Urinary bladder (tissue), 4 donors: ENCODE data around the gene IRF5. TPM values are rescaled to one million over a fixed set of nuclear protein-coding genes. Genes with fewer than 3 reads are reported as not detected.
A peak's percentile ranks its signal among the peaks of the same experiment; 100 is the strongest.

ENCODE experiments used
- DNase-seq: peaks from one replicate; pipeline ENCODE4 v3.0.0-alpha.2; 2015; ENCODE audit errors: extremely low spot score
- H3K27ac ChIP-seq: one replicate; pipeline ENCODE4 v1.5.1; 2013; ENCODE audit warnings: low read depth, mild to moderate bottlenecking, moderate library complexity
- H3K36me3 ChIP-seq: one replicate; pipeline ENCODE4 v1.6.1; 2013; ENCODE audit warnings: mild to moderate bottlenecking, moderate library complexity; ENCODE audit not compliant: insufficient read depth
- H3K4me1 ChIP-seq: one replicate; pipeline ENCODE4 v1.6.1; 2013; ENCODE audit warnings: mild to moderate bottlenecking, moderate library complexity; ENCODE audit not compliant: insufficient read depth
- H3K4me3 ChIP-seq: one replicate; pipeline ENCODE4 v1.5.1; 2013; ENCODE audit warnings: low read depth, low read length
- WGBS: extraction: QIAGEN DNeasy Blood & Tissue Kit; methylation state at CpG from one replicate; pipeline ENCODE4 v1.1.7; 2013; 5-methylcytosine and 5-hydroxymethylcytosine counted together
- polyA plus RNA-seq: library from polyadenylated mRNA; stranded (reverse); fragments of 200-250 nt; gene quantifications from one replicate; pipeline ENCODE4 v1.2.3, GENCODE V29; 2013
- total RNA-seq: library from RNA; depleted of rRNA; stranded (reverse); fragments of >200 nt; gene quantifications from one replicate; pipeline ENCODE4 v1.2.3, GENCODE V29; 2014
- donor health status: healthy with polysubstance abuse.
- donor health status: healthy.

Gene IRF5
- total and polyA plus RNA-seq, 2 donors, result 5.0 to 5.3 TPM

DNA sequence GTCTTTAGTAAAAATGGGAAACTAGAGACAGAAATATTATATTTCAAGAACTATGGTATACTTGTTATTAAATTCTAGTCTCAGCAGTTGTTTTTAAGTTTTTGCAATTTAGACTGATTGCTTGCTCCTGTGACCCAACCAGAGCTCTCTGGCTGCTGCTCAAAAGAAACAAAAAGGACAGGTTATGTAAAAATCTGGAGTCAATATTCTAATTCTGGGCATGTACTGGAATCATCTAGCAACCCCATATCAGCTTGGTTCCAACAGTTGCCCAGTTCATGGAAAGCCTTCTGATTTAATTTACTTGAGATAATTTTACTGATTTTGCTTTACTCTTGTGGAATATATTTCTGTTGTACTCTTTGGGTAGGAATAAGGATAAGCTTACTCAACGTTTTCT lies 37.5 kb upstream of the IRF5 start:
- Histone ChIP-seq H3K36me3 (no peaks in the 10 kb centered on the region), H3K27ac (no peak overlapping the region), H3K4me1 (no peaks in the 10 kb centered on the region), H3K4me3 (no peak overlapping the region)
- DNase-seq, result no peak
- 73% methylated on average over 1 of the region's 1 CpG for WGBS

DNA sequence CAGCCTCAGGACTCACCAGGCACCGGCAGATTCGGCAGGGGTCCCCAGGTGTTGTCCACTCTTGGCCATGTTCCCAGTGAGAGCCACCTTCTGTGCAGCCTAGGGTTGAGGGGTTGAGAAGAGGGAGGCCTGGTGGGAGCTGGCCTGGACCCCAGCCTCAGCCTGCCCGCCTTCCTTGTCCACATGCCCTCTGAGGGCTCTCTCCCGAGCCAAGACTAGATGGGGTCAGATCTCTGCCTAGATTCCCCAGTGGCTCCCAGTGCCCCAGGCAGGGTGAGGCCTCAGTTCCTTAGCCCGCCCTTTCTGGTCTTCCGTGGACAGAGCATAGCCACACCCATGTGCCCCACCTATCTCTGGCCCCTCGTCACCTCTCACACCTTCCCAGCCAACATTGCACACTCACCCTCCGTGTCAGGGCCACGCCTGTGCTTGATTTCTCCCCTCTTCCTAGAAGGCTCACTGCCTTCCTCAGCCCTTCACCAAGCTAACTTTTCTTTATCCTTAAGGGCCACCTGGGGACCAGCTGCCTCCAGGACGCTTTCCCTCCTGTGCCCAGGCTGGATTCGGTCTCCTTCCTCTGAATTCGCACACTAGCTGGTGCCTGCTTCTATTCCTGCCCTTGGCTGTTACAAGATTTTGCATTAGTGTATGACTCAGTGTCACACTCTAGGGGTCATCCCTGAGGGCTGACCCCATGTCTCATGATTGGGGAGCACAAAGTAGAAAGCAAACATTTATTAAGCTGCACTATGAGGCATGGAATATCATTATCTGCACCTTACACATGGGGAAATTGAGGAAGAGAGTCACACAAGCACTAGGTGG lies 34.8 kb upstream of the IRF5 start:
- no peak overlapping the region for H3K4me3 ChIP-seq
- H3K36me3 ChIP-seq, result no peaks in the 10 kb centered on the region
- no peaks in the 10 kb centered on the region for H3K4me1 ChIP-seq
- no peak for DNase-seq
- 86% methylated on average over 12 of the region's 12 CpGs for WGBS
- no peak overlapping the region for H3K27ac ChIP-seq

DNA sequence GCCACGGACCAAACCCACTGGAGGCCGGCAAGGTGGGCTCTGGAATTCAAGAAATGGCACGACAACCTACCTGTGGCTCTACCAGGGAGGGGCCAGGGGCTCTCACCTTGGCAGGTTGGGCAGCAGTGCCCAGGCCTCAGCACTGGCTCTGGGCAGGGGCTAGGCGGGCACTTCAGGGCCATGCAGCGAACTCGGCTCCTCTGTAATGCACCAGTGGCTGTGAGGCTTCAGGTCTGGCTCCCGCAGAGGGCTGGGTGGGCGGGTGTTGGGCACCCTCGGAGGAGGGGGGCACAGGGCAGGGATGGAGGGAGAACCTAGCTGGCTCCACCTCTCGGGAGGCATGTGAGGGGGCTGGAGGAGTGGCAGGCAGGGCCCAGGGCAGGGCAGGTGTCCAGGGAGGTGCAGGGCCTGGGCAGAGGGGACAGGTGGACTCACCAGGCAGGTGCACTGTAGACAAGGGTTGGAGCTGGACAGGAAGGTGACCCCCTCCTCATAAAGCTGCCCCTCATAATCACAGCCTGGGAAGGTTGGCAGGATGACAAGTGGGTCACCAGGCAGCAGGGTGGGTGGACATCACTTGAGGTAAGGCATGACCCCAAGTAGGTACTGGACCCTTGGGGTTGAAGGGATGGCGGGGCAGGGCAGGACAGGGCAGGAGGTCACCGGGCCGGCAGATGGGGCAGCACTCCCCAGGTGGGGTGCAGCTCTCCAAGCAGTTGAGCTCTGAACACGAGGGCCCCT lies 33.9 kb upstream of the IRF5 start:
- no peak overlapping the region for H3K4me3 ChIP-seq
- no peak overlapping the region for H3K27ac ChIP-seq
- no peaks in the 10 kb centered on the region for H3K36me3 ChIP-seq
- WGBS, result 84% methylated on average over 14 of the region's 14 CpGs
- no peak for DNase-seq
- H3K4me1 ChIP-seq, result no peaks in the 10 kb centered on the region

DNA sequence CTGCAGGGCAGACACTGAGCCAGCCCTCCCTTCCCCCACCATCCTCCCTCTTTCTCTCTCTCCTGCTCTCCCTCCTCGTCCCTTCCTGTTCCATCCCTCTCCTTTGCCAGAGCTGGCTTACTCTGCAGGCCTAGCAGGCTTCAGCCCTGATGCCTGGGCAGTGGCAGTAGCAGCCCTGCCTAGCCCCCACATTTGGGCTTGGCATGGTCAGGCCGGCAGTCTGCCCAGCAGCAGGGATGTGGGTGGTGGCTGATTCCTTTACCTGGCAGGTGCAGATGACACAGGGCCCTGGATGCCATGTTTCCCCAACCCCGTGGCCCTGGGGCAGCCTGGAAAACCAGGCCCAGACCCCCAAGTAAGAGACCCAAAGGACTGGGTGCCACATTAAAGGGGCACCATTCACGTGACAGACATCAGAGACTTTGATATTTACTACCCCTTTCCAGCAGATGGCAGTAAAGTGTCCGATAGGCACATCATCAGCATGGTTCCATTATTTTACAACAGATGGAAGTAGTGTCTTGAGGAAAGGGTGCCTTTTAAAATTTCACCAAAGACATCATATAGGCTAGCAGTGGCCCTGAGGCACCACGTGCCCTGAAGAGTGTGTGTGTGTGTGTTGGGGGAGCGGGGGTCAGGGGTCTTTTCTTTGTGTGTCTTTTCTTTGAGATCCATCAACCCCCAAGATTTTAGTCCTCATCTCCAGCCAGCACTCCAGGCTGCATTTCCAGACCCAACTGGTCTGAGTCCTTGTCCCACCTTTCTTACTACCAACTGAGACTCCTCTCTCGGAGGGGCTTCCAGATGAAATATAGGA lies 33.1 kb upstream of the IRF5 start:
- Histone ChIP-seq H3K27ac (no peak overlapping the region), H3K4me1 (no peaks in the 10 kb centered on the region), H3K36me3 (no peaks in the 10 kb centered on the region), H3K4me3 (no peak overlapping the region)
- 46% methylated on average over 8 of the region's 8 CpGs for WGBS
- DNase-seq, result no peak

DNA sequence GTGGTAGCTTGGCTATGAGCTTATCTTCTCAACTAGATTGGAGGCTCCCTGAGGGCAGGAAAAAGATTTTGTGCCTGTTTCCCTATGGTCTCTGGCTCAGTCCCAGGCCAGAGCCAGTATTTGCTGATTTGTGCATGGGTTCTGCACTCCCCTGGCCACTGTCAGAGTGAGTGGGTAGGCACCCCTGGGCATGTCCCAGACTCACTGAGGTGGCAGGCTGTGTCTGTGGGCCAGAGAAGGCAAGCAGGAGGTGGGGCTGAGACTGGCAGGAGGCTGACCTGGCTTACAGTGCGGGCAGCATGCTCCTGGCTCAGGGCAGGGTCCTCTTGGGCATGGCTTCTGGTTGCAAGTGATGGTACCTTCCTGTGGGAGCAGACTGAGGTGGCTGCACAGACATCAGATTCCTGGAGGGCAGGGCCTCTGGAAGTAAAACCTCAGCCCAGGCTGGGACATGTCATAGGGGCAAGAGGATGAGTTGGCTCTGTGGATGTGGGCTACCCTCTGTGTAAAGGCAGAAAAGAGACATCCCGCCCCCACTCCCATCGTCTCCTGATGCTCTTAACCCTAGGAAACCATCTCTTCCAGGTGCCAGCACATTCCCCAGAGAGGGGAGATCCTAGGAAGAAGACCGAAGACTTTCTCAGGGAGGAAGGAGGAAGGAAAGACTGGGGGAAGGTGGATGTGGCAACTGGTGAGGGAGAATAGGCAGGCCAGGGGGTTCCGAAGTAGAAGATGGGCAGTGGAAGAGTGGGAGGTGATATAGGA lies 31.5 kb upstream of the IRF5 start:
- WGBS, result 93% methylated on average over 5 of the region's 5 CpGs
- Histone ChIP-seq H3K4me3 (no peak overlapping the region), H3K36me3 (no peaks in the 10 kb centered on the region), H3K4me1 (no peaks in the 10 kb centered on the region), H3K27ac (no peak overlapping the region)
- DNase-seq, result no peak

DNA sequence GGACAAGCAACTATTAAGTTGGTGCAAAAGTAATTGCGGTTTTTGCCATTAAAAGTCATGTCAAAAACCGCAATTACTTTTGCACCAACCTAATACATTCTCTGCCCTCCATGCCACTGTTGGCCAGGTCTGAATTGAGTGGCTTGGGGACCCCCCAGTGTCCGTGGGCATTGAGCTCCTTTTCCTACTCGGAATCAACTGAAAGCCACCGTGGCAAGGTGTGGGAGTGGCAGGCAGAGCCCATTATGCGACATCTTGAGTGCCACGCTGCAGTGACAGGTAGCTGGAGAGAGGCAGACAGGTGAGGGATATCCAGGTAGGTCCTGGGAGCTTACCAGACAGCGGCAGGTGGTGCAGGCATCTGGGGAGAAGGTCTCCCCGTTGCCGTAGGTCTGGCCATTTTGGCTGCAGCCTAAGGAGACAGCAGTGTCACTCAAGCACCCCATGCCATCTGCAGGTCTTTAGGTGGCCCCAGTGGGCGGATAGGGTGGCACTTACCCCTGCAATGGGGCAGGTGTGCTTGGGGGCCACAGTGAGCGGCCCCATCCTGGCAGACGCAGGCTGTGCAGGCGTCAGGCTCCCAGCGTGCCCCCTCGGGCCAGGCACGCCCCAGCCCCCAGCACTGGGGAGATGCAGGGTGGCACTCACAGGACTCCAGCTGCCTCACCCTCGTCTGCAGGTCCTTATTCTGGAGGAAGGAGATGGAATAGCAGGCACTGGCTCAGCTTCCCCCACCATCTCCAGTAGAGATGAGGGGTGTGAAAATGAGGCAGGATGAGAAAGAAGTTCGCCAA lies 30.8 kb upstream of the IRF5 start:
- DNase-seq, result no peak
- Histone ChIP-seq H3K4me3 (no peak overlapping the region), H3K36me3 (no peaks in the 10 kb centered on the region), H3K4me1 (no peaks in the 10 kb centered on the region), H3K27ac (no peak overlapping the region)
- WGBS, result 92% methylated on average over 19 of the region's 19 CpGs

DNA sequence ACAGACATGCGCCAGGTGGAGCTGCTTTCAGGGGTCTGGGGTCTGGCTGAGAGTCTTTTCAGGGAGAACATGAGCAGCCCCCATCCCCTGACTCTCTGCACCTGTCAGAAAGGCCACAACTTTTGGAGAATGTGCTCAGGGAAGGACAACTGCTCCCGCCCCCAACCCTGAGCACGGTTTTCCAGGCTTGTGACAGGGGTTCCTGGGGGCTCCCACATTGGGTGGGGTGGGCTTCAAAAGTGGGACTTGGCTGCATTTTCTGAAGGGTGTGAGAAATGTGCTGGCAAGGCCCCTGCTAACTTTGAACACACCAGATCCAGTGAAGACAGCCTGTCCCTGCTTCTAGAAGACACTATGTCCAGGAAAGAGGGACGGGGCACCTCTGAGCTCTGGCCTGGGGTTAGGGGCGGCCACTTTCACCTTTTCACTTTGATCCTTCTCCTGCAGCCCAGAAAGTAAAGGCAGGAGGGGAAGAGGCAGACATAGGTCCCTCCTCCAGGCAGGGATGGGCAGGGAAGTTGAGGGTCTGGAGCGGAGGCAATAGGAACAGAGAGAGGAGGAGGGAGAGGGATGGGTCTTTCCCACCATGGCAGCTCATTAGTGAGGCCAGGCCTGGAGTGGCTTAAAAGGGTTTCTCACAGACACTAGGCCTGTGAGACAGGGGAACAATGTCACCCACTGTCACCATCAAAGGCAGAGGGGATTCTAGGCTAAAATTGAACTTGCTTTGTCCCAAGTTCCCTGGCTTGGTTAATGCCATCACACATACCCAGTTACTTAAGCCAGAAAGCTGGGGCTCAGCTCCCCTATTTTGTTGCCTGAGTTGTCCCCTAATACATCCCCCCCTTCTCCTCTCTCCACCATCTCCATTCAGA lies 28.7 kb upstream of the IRF5 start:
- H3K4me3 ChIP-seq, result no peak overlapping the region
- WGBS, result 91% methylated on average over 6 of the region's 6 CpGs
- no peaks in the 10 kb centered on the region for H3K4me1 ChIP-seq
- H3K36me3 ChIP-seq, result no peaks in the 10 kb centered on the region
- no peak for DNase-seq
- no peak overlapping the region for H3K27ac ChIP-seq

DNA sequence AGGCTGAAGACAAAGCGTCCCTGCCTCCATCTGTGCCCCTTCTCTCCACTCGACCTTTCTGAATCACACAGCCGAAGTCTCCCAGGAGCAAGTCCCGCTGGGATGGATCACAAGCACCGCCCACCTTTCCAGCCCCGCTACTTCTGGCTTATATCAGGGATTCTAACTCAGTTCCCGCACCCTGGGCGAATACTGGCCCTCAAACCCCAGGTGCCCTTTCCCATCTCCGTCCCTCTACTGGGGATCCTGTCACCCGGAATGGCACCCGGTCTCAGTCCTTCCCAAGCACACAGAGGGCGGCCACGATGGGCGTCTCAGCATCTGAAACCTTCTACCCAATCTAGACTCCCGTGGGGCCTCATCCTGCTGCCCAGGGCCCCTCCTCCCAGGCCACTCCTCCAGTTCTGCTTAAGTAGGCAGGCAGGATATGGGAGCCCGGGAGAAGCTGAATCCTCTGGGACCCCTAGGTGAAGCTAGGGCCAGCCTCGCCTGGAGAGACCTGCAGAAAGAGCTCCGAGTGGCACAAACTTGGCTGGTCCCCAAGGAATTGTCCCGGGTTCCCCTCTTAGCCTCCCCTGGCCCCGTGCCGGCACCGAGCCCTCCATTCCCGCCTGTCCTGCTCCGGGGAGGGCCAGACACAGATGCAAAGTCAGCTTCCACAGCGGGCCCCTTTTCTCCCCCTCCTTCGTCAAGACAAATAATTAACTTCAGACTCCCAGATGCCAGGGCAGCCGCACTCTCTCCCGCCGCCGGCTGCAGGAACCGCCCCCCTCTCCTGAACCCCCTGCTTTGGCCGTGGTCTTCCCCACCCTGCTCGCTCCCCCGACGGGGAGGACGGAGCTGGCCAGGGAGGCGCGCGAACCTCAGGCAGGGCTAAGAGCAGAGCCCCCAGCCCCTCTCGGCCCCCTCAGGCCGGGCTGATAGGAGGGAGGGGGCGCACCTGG lies 27.8 kb upstream of the IRF5 start:
- H3K4me1 ChIP-seq, result no peaks in the 10 kb centered on the region
- H3K4me3 ChIP-seq, result peak overlapping the region; percentile 23
- H3K27ac ChIP-seq, result no peak overlapping the region
- H3K36me3 ChIP-seq, result no peaks in the 10 kb centered on the region
- WGBS, result 7% methylated on average over 42 of the region's 42 CpGs
- no peak for DNase-seq

DNA sequence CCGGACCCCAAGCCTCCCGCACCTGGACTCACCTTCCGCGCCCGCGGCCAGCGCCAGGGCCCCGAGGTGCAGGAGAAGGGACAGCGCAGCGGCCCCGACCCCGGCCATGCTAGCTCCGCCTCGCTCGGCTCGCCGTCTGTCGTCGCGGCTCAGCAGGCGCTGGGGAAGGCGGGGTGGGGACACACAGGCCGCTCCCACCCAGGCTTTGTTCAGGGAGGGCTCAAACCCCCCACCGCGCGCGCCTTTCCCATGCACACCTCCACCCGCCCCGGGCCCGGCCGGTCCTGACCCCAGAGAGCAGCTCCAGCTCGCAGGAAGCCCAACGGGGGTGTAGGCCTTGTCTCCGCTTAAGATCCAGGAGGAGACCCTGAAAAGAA lies 27.2 kb upstream of the IRF5 start, which contains the start of gene KCP:
KCP (minus strand) TSS at position 141 of the 377 bp plus-strand sequence; CDS start at position 108, 33 bp downstream.
- DNase-seq, result no peak
- H3K27ac ChIP-seq, result no peak within 1 kb of the TSS
- 26% methylated on average over 34 of the region's 34 CpGs for WGBS
- H3K4me1 ChIP-seq, result no peaks in the 10 kb centered on the region
- H3K36me3 ChIP-seq, result no peaks in the 10 kb centered on the region
- peak within 1 kb of the TSS; percentile 23 for H3K4me3 ChIP-seq

DNA sequence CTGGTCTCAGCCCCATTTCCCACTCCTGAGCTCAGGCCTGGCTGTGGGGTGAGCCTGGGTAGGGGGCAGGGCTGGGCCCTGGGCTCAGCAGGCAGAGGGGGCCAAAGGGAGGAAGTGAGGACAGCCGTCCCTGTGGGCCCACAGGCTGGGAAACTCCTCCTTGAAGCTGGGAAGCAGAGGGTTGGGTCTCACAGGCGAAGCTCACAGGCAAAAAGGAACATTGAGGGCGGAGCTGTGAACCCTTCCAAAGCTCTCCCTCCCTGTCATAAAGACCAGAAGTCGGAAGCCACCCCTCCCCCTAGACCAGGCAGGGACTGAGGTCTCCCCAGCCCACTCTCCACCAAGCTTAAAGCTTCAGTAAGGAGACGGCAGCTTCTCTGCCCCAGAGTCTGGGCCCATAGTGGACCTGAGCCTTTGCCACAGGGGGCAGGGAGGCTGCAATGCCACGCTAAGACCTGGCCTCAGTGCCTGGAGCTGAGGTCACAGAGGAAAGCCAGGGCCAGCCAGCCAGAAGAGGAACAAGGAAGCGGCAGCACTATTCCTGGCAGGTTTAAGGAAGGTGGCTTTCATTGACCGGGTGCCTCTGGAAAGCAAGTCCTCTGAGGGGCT lies 26.2 kb upstream of the IRF5 start:
- Histone ChIP-seq H3K4me3 (no peak overlapping the region), H3K36me3 (no peaks in the 10 kb centered on the region), H3K4me1 (no peaks in the 10 kb centered on the region), H3K27ac (no peak overlapping the region)
- DNase-seq, result no peak
- WGBS, result 73% methylated on average over 8 of the region's 8 CpGs

DNA sequence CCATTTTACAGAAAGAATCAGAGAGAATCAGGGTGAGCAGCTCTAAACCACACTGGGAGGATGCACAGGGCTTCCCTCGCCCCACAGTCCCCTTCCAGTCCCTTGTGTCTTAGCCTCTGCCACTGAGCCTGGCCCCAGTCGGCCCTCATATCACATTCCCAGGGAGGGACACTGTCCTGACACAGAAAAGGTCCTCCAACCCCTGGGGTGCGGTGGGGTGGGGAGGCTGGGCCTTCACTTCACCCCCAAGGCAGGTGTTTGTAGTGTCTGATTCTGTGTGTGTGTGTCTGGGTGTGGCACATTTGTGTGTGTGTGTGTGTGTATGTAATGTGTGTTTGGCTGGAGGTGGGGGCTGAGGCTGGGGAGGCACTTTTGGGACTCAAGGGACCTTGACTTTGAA lies 25.4 kb upstream of the IRF5 start:
- Histone ChIP-seq H3K36me3 (no peaks in the 10 kb centered on the region), H3K4me3 (no peak overlapping the region), H3K4me1 (no peaks in the 10 kb centered on the region), H3K27ac (no peak overlapping the region)
- 84% methylated on average over 3 of the region's 3 CpGs for WGBS
- no peak for DNase-seq
